Thoracic aorta (tissue), 2 donors: ENCODE measurements around the gene AKAP9. TPM values are rescaled to one million over a fixed set of nuclear protein-coding genes. Genes with fewer than 3 reads are reported as not detected.
A peak's percentile ranks its signal among the peaks of the same experiment; 100 is the strongest.

Source experiments
- ATAC-seq: fragments of 150-250 bp; one replicate; pipeline ENCODE4 v1.8.0; 2017; ENCODE audit warnings: low read depth; ENCODE audit not compliant: insufficient number of reproducible peaks, low FRiP score
- DNase-seq: peaks from one replicate; pipeline ENCODE4 v3.0.0-alpha.2; 2020; ENCODE audit warnings: low spot score
- H3K27ac ChIP-seq, 2 donors: fragments of 200-600 bp; sonication (generic); 1 replicate in 1 of 2; 2 replicates in 1 of 2; pipeline ENCODE4 v1.5.1; 2016; ENCODE audit warnings: mild to moderate bottlenecking in 2 of 2, moderate library complexity in 2 of 2
- H3K27me3 ChIP-seq: fragments of 200-600 bp; sonication (generic); replicated peaks from 2 replicates; pipeline ENCODE4 v1.6.0; 2016; ENCODE audit warnings: mild to moderate bottlenecking; ENCODE audit not compliant: insufficient read depth
- H3K36me3 ChIP-seq: fragments of 200-600 bp; sonication (generic); one replicate; pipeline ENCODE4 v1.5.1; 2016
- H3K4me1 ChIP-seq, 2 donors: fragments of 200-600 bp; sonication (generic); 1 replicate in 1 of 2; 2 replicates in 1 of 2; pipeline versions ENCODE4 v1.5.1 to v1.6.0; 2016; ENCODE audit warnings: low read depth in 2 of 2, mild to moderate bottlenecking in 1 of 2; ENCODE audit not compliant: control insufficient read depth in 1 of 2
- H3K4me3 ChIP-seq: fragments of 200-600 bp; sonication (generic); 2 replicates; pipeline ENCODE4 v1.5.1; 2016; ENCODE audit warnings: mild to moderate bottlenecking
- H3K9me3 ChIP-seq: fragments of 200-600 bp; sonication (generic); 2 replicates; pipeline ENCODE4 v1.5.1; 2016
- CTCF ChIP-seq: fragments of 200-600 bp; sonication (generic); IDR thresholded peaks from one replicate; pipeline ENCODE4 v1.5.1; 2019; ENCODE audit warnings: antibody characterized with exemption
- total RNA-seq, 2 donors: library from RNA; depleted of rRNA; stranded (reverse); fragments of >200 nt; gene quantifications; one replicate each; pipeline versions ENCODE4 v1.1.0 to v1.2.3, GENCODE V29; 2016

The AKAP9 gene
- total RNA-seq, 2 donors from 2014 or later, result 49.8 to 72.1 TPM

GRCh38 chr7:92131093-92131492 lies 190.4 kb downstream of the AKAP9 start:
- no peaks in the 10 kb centered on the region for H3K27me3 ChIP-seq
- H3K36me3 ChIP-seq, result no peaks in the 10 kb centered on the region
- no peak overlapping the region for H3K4me3 ChIP-seq
- H3K27ac ChIP-seq, result no peak overlapping the region
- H3K9me3 ChIP-seq, result no peaks in the 10 kb centered on the region
- DNase-seq (no peak), ATAC-seq (no peak)
- H3K4me1 ChIP-seq, result peaks cover 10 to 24% of the 10 kb centered on the region in 2 donors
- no peak for TF ChIP-seq CTCF

- Histone ChIP-seq H3K9me3 (no peaks in the 10 kb centered on the region), H3K36me3 (no peaks in the 10 kb centered on the region), H3K27ac (no peak overlapping the region), H3K27me3 (no peaks in the 10 kb centered on the region), H3K4me1 (peaks cover 10 to 24% of the 10 kb centered on the region in 2 donors), H3K4me3 (no peak overlapping the region)
- no peak for TF ChIP-seq CTCF
- ATAC-seq (no peak), DNase-seq (no peak)
Measured at GRCh38 chr7:92131764-92132330, 191.2 kb downstream of the AKAP9 start.

- Histone ChIP-seq H3K4me3 (peak overlapping the region; percentile 95), H3K4me1 (peaks cover 10 to 24% of the 10 kb centered on the region in 2 donors), H3K9me3 (no peaks in the 10 kb centered on the region), H3K27ac (peak overlapping the region; percentile 91 to 95), H3K36me3 (no peaks in the 10 kb centered on the region), H3K27me3 (no peaks in the 10 kb centered on the region)
- no peak for DNase-seq
- TF ChIP-seq CTCF, result no peak
- ATAC-seq, result peak; percentile 6
Measured at GRCh38 chr7:92133133-92133736, 192.6 kb downstream of the AKAP9 start.

GRCh38 chr7:92133737-92134270 lies 193.1 kb downstream of the AKAP9 start:
- no peaks in the 10 kb centered on the region for H3K27me3 ChIP-seq
- ATAC-seq, result peak; percentile 31
- TF ChIP-seq CTCF, result peak; percentile 77

GRCh38 chr7:92134271-92135051 lies 193.8 kb downstream of the AKAP9 start, which contains the start of gene CYP51A1:
Gene CYP51A1 (minus strand): TSS chr7:92134477. CDS start chr7:92134364, 113 bp downstream.
- DNase-seq, result peak; percentile 79
- Histone ChIP-seq H3K27me3 (no peaks in the 10 kb centered on the region), H3K36me3 (no peaks in the 10 kb centered on the region), H3K4me3 (peak within 1 kb of the TSS; percentile 95), H3K4me1 (peaks cover 10 to 24% of the 10 kb centered on the region in 2 donors), H3K9me3 (no peaks in the 10 kb centered on the region), H3K27ac (peak within 1 kb of the TSS; percentile 91 to 95)
- no peak for TF ChIP-seq CTCF
- ATAC-seq, result peak; percentile 94

More at GRCh38 chr7:92133737-92134270, 193.1 kb downstream of the AKAP9 start:
- Histone ChIP-seq H3K36me3 (no peaks in the 10 kb centered on the region), H3K4me3 (peak overlapping the region; percentile 95), H3K4me1 (peaks cover 10 to 24% of the 10 kb centered on the region in 2 donors), H3K9me3 (no peaks in the 10 kb centered on the region), H3K27ac (peak overlapping the region; percentile 91 to 95)
- peak; percentile 21 for DNase-seq
